ENCODE measurements around the gene CFH.
"Not testable (repeated sequence)": the region's sequence is repeated elsewhere in the genome, so short reads cannot be mapped to it uniquely, and the experiment has no call there.

Gene CFH

GRCh38 chr1:196777603-196778002, 125.8 kb downstream of the CFH start:
- no peak overlapping the region for H3K4me3 ChIP-seq (ENCODE audit: low read length)
- H3K4me1 ChIP-seq (ENCODE audit: control insufficient read depth, insufficient read depth, low read length): no peaks in the 10 kb centered on the region
- no peaks in the 10 kb centered on the region for H3K9me3 ChIP-seq (ENCODE audit: control insufficient read depth, low read length)
- H3K9ac ChIP-seq (ENCODE audit: low read length): no peak overlapping the region
- H3K36me3 ChIP-seq (ENCODE audit: control insufficient read depth, insufficient read depth, low read length): no peaks in the 10 kb centered on the region
- no peaks in the 10 kb centered on the region for H3K27me3 ChIP-seq (ENCODE audit: control insufficient read depth, insufficient read depth, low read length)

DNA sequence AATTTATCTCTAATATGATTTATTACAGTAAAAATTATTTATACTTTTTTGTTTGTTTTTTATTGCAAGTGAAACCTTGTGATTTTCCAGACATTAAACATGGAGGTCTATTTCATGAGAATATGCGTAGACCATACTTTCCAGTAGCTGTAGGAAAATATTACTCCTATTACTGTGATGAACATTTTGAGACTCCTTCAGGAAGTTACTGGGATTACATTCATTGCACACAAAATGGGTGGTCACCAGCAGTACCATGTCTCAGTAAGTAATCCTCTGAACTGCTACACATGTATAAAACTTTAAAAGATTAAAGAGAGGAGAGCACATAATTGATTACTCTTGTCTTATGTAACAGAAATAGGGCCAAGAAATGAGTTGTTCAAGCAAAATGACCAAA, 127.2 kb downstream of the CFH start:
- Histone ChIP-seq H3K27me3 (ENCODE audit: control insufficient read depth, insufficient read depth, low read length) (no peaks in the 10 kb centered on the region), H3K4me3 (ENCODE audit: low read length) (no peak overlapping the region), H3K9me3 (ENCODE audit: control insufficient read depth, low read length) (no peaks in the 10 kb centered on the region), H3K4me1 (ENCODE audit: control insufficient read depth, insufficient read depth, low read length) (no peaks in the 10 kb centered on the region), H3K9ac (ENCODE audit: low read length) (no peak overlapping the region), H3K36me3 (ENCODE audit: control insufficient read depth, insufficient read depth, low read length) (no peaks in the 10 kb centered on the region)

- H3K9ac ChIP-seq (ENCODE audit: low read length); H3K4me1 ChIP-seq (ENCODE audit: control insufficient read depth, insufficient read depth, low read length); H3K36me3 ChIP-seq (ENCODE audit: control insufficient read depth, insufficient read depth, low read length); H3K9me3 ChIP-seq (ENCODE audit: control insufficient read depth, low read length); H3K27me3 ChIP-seq (ENCODE audit: control insufficient read depth, insufficient read depth, low read length); H3K4me3 ChIP-seq (ENCODE audit: low read length): not testable (repeated sequence)
Observed at GRCh38 chr1:196791252-196791651, 139.4 kb downstream of the CFH start.

DNA sequence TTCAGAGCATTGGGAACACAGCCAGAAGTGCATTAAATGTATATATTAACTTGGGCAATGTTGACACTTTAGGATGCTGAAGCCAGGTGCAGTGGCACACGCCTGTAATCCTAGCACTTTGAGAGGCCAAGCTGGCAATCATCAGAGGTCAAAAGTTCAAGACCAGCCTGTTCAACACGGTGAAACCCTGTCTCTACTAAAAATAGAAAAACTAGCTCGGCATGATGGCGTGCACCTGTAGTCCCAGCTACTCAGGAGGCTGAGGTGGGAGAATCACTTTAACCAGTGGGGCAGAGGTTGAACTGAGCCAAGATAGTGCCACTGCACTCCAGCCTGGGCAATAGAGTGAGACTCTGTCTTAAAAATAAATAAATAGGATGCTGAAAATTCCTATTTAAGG, 142.3 kb downstream of the CFH start:
- not testable (repeated sequence) for H3K9ac ChIP-seq (ENCODE audit: low read length); H3K36me3 ChIP-seq (ENCODE audit: control insufficient read depth, insufficient read depth, low read length); H3K4me3 ChIP-seq (ENCODE audit: low read length); H3K9me3 ChIP-seq (ENCODE audit: control insufficient read depth, low read length); H3K27me3 ChIP-seq (ENCODE audit: control insufficient read depth, insufficient read depth, low read length); H3K4me1 ChIP-seq (ENCODE audit: control insufficient read depth, insufficient read depth, low read length)
